NB4 (cell line): ENCODE data around the gene IYD.

Experiments used
- DNase-seq: peaks from one replicate; pipeline ENCODE4 v3.0.0; 2010; ENCODE audit warnings: low read depth
- H3K4me3 ChIP-seq: one replicate; pipeline ENCODE4 v1.5.1; 2011; ENCODE audit warnings: mild to moderate bottlenecking, low read depth, low read length, moderate library complexity
- MAX ChIP-seq: IDR thresholded peaks from 2 replicates; pipeline ENCODE4 v1.6.1; 2011; ENCODE audit warnings: low read depth, low read length
- MYC ChIP-seq: IDR thresholded peaks from 2 replicates; pipeline ENCODE4 v1.6.1; 2011; ENCODE audit warnings: low read depth, low read length
- POLR2A ChIP-seq: IDR thresholded peaks from 2 replicates; pipeline ENCODE4 v1.6.1; 2011; ENCODE audit warnings: mild to moderate bottlenecking; ENCODE audit not compliant: insufficient read length; ENCODE audit errors: extremely low read depth
- TF ChIP-seq, protein P1 (sequence below): IDR thresholded peaks from one replicate; pipeline ENCODE4 v1.5.1; 2012; ENCODE audit warnings: low read depth, low read length

The IYD gene

DNA sequence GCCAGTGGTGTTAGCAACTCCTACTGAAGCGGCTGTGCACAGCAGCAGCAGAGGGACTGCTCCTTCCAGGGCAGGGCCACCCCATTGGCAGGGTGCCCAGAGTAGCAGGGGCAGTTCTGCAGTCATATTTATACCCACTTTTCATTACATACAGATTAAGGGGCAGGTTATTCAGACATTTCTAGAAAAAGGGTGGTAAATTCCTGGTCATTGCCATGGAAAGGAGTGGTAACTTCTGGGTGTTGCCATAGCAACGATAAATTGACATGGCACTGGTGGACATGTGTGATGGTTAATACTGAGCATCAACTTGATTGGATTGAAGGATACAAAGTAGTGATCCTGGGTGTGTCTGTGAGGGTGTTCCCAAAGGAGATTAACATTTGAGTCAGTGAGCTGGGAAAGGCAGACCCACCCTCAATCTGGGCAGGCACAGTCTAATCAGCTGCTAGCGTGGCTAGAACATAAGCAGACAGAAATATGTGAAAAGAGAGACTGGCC, 45.0 kb downstream of the IYD start:
- TF ChIP-seq MYC (no peak), MAX (no peak), POLR2A (no peak)
- TF ChIP-seq, protein P1, sequence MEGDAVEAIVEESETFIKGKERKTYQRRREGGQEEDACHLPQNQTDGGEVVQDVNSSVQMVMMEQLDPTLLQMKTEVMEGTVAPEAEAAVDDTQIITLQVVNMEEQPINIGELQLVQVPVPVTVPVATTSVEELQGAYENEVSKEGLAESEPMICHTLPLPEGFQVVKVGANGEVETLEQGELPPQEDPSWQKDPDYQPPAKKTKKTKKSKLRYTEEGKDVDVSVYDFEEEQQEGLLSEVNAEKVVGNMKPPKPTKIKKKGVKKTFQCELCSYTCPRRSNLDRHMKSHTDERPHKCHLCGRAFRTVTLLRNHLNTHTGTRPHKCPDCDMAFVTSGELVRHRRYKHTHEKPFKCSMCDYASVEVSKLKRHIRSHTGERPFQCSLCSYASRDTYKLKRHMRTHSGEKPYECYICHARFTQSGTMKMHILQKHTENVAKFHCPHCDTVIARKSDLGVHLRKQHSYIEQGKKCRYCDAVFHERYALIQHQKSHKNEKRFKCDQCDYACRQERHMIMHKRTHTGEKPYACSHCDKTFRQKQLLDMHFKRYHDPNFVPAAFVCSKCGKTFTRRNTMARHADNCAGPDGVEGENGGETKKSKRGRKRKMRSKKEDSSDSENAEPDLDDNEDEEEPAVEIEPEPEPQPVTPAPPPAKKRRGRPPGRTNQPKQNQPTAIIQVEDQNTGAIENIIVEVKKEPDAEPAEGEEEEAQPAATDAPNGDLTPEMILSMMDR: no peak
- no peak for DNase-seq
- H3K4me3 ChIP-seq: no peak overlapping the region

DNA sequence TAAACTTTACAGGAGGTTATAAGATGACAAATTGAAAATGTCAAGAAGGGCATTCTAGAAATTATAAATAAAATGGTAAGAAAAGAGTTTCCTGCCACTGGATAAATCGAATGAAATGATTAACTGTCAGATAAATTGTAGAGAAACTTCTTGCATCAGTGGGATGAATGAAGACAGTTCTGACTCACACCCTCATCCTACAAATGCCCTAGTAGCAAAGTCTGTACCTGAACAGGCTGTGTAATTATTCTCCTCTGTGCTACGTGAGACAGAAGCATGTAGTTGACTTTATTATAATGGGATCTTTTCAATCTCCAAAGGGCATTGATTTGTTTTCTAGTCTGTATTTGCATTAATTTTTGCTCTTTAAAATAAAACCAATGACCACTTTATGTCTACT, 47.3 kb downstream of the IYD start:
- H3K4me3 ChIP-seq: no peak overlapping the region
- no peak for DNase-seq
- TF ChIP-seq, protein P1: no peak
- TF ChIP-seq POLR2A: no peak
- TF ChIP-seq MAX: no peak

DNA sequence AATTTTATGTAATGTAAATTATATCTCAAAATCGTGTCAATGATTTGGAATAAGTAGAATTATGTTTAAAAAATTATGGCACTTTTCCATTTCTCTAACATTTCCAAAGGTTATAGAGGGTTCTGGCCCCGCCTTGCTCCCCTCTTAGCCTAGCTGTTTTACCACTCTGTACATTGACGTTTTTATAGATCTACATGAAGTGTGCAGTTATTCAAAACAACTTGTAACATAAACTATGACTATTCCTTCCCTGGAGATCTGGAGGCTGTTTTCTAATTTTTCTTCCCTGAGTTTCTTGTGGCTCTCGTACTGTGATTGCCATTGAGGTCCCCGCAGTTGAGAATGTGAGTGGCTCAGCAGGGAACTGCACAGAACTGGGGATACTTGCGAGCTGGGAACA, 48.4 kb downstream of the IYD start:
- TF ChIP-seq MAX (no peak), MYC (no peak), POLR2A (no peak)
- TF ChIP-seq, protein P1: no peak
- no peak overlapping the region for H3K4me3 ChIP-seq
- DNase-seq: no peak

GRCh38 chr6:150417899-150418826, 49.4 kb downstream of the IYD start:
- DNase-seq: peak; percentile 67
- no peak for TF ChIP-seq MYC
- TF ChIP-seq, protein P1: peak; percentile 69
- H3K4me3 ChIP-seq: no peak overlapping the region

- no peak overlapping the region for H3K4me3 ChIP-seq
- TF ChIP-seq POLR2A: no peak
- TF ChIP-seq, protein P1: peak; percentile 48
- no peak for TF ChIP-seq MYC
- TF ChIP-seq MAX: no peak
- DNase-seq: peak; percentile 41
Observed at GRCh38 chr6:150418827-150419594, 50.2 kb downstream of the IYD start.
